Gastroesophageal sphincter (tissue), 3 donors: ENCODE data around the gene IL22RA2.

Source experiments
- CTCF ChIP-seq, 4 experiments: fragments of 200-600 bp in 2 of 4; fragments of 450-650 bp in 2 of 4; sonication (generic) in 1 of 4; IDR thresholded peaks; one replicate each; pipeline ENCODE4 v1.5.1; 2017 to 2019; ENCODE audit warnings: antibody characterized with exemption in 4 of 4, mild to moderate bottlenecking in 2 of 4, moderate library complexity in 2 of 4
- EP300 ChIP-seq: sonication (generic); formaldehyde crosslinking; IDR thresholded peaks from one replicate; pipeline ENCODE4 v1.6.1; 2017; ENCODE audit warnings: antibody characterized with exemption, mild to moderate bottlenecking
- POLR2A ChIP-seq, 2 donors: fragments of 450-650 bp; IDR thresholded peaks; one replicate each; pipeline ENCODE4 v1.6.1; 2017; ENCODE audit warnings: antibody characterized with exemption in 2 of 2, mild to moderate bottlenecking in 2 of 2, moderate library complexity in 1 of 2

DNA sequence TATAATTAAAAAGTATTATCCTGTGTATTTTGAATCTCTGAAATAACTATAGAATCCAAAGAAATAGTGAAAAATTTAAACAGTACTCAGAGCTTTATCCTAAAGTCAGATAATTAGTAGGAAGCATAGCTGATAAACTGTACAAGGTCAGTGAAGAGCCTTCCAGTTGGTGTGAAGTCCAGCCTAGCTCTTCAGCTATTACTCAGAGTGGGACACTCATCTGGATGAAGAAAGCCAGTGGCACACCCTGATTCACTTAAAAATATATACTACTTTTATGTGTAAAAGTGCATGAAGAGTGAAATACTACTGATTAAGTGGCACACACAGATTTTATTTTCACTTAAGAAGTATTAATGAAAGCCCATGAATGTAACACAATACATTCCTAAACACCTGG, 42.7 kb upstream of the IL22RA2 start:
- TF ChIP-seq CTCF (IDR thresholded peaks at IDR 0.05): no peak
- TF ChIP-seq POLR2A (IDR thresholded peaks at IDR 0.05): no peak
- no peak for TF ChIP-seq EP300
